Activated CD8-positive, alpha-beta memory T cell treated with anti-CD3 and anti-CD28 coated beads, Interleukin-2, amount 10 ng/mL, durations not matched to agents 7 days and 5 days (primary cell): ENCODE measurements around the gene GCGR. TPM values are rescaled to one million over a fixed set of nuclear protein-coding genes. Genes with fewer than 3 reads are reported as not detected.
"Not testable (repeated sequence)": the region's sequence is repeated elsewhere in the genome, so short reads cannot be mapped to it uniquely, and the experiment has no call there.

Experiments used
- ATAC-seq: fragments of 150-1000 bp; cut with Tn5 transposase; one replicate; pipeline ENCODE4 v1.10.0; 2021; ENCODE audit warnings: moderate library complexity
- CTCF ChIA-PET: fragments of 350-600 bp; sonication (Branson Sonifier 250); formaldehyde crosslinking; loops from one replicate; lab custom pipeline; 2021; ENCODE audit warnings: antibody characterized with exemption; lab: Charles Lee
- DNase-seq: peaks from one replicate; pipeline ENCODE4 v3.0.0-alpha.2; 2020
- H3K27ac Mint-ChIP-seq: one replicate; pipeline ENCODE4 v1.8.0; 2021; ENCODE audit warnings: mild to moderate bottlenecking, mixed read lengths
- H3K27me3 Mint-ChIP-seq: one replicate; pipeline ENCODE4 v1.8.0; 2021; ENCODE audit warnings: mixed read lengths
- H3K36me3 Mint-ChIP-seq: one replicate; pipeline ENCODE4 v1.8.0; 2021; ENCODE audit warnings: mild to moderate bottlenecking, mixed read lengths
- H3K4me1 Mint-ChIP-seq: one replicate; pipeline ENCODE4 v1.8.0; 2021; ENCODE audit warnings: mixed read lengths
- H3K4me3 Mint-ChIP-seq: one replicate; pipeline ENCODE4 v1.8.0; 2021; ENCODE audit warnings: mild to moderate bottlenecking, moderate library complexity, mixed read lengths
- H3K9me3 Mint-ChIP-seq: one replicate; pipeline ENCODE4 v1.8.0; 2022; ENCODE audit warnings: low read depth, mixed read lengths
- total RNA-seq, 2 experiments: library from RNA; stranded (reverse); gene quantifications; one replicate each; pipeline ENCODE4 v1.2.3, GENCODE V29; 2021

Gene GCGR
- total RNA-seq, 2 experiments from 2014 or later, result not detected

- Mint-ChIP-seq H3K4me1 (peaks cover 22% of the 10 kb centered on the region), H3K27ac (peak overlapping the region; percentile 90), H3K27me3 (no peaks in the 10 kb centered on the region), H3K9me3 (no peaks in the 10 kb centered on the region), H3K36me3 (no peaks in the 10 kb centered on the region), H3K4me3 (peak overlapping the region; percentile 84)
- DNase-seq, result peak; percentile 78
- ATAC-seq, result peak; percentile 38
- CTCF ChIA-PET, result interaction anchor here (1.3 to 2.2 kb wide), 2 partner anchors 28 to 97 kb away, joined by 5 to 9 read pairs; no protein-coding TSS in a partner anchor
Observed at GRCh38 chr17:81831957-81832607, 28.1 kb downstream of the GCGR start.

- Mint-ChIP-seq H3K4me3 (peak overlapping the region; percentile 84), H3K27me3 (no peaks in the 10 kb centered on the region), H3K27ac (peak overlapping the region; percentile 90), H3K36me3 (no peaks in the 10 kb centered on the region), H3K9me3 (no peaks in the 10 kb centered on the region), H3K4me1 (peaks cover 22% of the 10 kb centered on the region)
- CTCF ChIA-PET, result interaction anchor here (1.3 to 2.2 kb wide), 2 partner anchors 27 to 98 kb away, joined by 5 to 9 read pairs; no protein-coding TSS in a partner anchor
- ATAC-seq (peak; percentile 77), DNase-seq (peak; percentile 68)
Observed at GRCh38 chr17:81832608-81833159, 28.7 kb downstream of the GCGR start.

GRCh38 chr17:81833160-81833920 is 29.4 kb downstream of the GCGR start, which contains the start of gene MCRIP1:
MCRIP1 (minus strand) TSS chr17:81833291; CDS start chr17:81824506, 8,785 bp downstream.
- no peaks in the 10 kb centered on the region for H3K27me3 Mint-ChIP-seq
- DNase-seq, result peak; percentile 96
- peak within 1 kb of the TSS; percentile 84 for H3K4me3 Mint-ChIP-seq
- CTCF ChIA-PET, result interaction anchor here (1.0 to 1.3 kb wide), 3 partner anchors 10 to 158 kb away, joined by 3 to 5 read pairs (median 5); no protein-coding TSS in a partner anchor
- no peaks in the 10 kb centered on the region for H3K9me3 Mint-ChIP-seq
- peak within 1 kb of the TSS; percentile 90 for H3K27ac Mint-ChIP-seq
- H3K36me3 Mint-ChIP-seq, result no peaks in the 10 kb centered on the region
- peak; percentile 1 for ATAC-seq
- H3K4me1 Mint-ChIP-seq, result peaks cover 21% of the 10 kb centered on the region

- no peaks in the 10 kb centered on the region for H3K36me3 Mint-ChIP-seq
- CTCF ChIA-PET, result interaction anchor here (1.0 to 1.3 kb wide), 2 partner anchors 10 to 159 kb away, joined by 3 to 5 read pairs; no protein-coding TSS in a partner anchor
- H3K4me1 Mint-ChIP-seq, result peaks cover 20% of the 10 kb centered on the region
- ATAC-seq (no peak), DNase-seq (no peak)
- H3K27me3 Mint-ChIP-seq, result no peaks in the 10 kb centered on the region
- H3K9me3 Mint-ChIP-seq, result no peaks in the 10 kb centered on the region
- peak overlapping the region; percentile 77 for H3K27ac Mint-ChIP-seq
- H3K4me3 Mint-ChIP-seq, result peak overlapping the region; percentile 75
Observed at GRCh38 chr17:81833921-81834830, 30.2 kb downstream of the GCGR start.

GRCh38 chr17:81834831-81835267 is 30.9 kb downstream of the GCGR start, which contains the start of gene PPP1R27:
PPP1R27 (minus strand) TSS chr17:81835050; CDS start chr17:81834953, 97 bp downstream.
- H3K27me3 Mint-ChIP-seq, result no peaks in the 10 kb centered on the region
- peaks cover 20% of the 10 kb centered on the region for H3K4me1 Mint-ChIP-seq
- DNase-seq, result no peak
- CTCF ChIA-PET, result no interaction called here
- H3K4me3 Mint-ChIP-seq, result peak within 1 kb of the TSS; percentile 75
- H3K9me3 Mint-ChIP-seq, result no peaks in the 10 kb centered on the region
- H3K36me3 Mint-ChIP-seq, result no peaks in the 10 kb centered on the region
- peak within 1 kb of the TSS; percentile 77 for H3K27ac Mint-ChIP-seq
- no peak for ATAC-seq

- H3K27me3 Mint-ChIP-seq, result no peaks in the 10 kb centered on the region
- H3K36me3 Mint-ChIP-seq, result no peaks in the 10 kb centered on the region
- H3K4me3 Mint-ChIP-seq, result no peak overlapping the region
- CTCF ChIA-PET, result interaction anchor here (0.6 to 0.9 kb wide), 3 partner anchors 11 to 286 kb away, joined by 3 read pairs; no protein-coding TSS in a partner anchor
- H3K27ac Mint-ChIP-seq, result no peak overlapping the region
- H3K9me3 Mint-ChIP-seq, result no peaks in the 10 kb centered on the region
- DNase-seq, result no peak
- peaks cover 4% of the 10 kb centered on the region for H3K4me1 Mint-ChIP-seq
- ATAC-seq, result no peak
Observed at GRCh38 chr17:81837641-81838040, 33.7 kb downstream of the GCGR start.

- Mint-ChIP-seq H3K4me1 (peaks cover 2% of the 10 kb centered on the region), H3K9me3 (no peaks in the 10 kb centered on the region), H3K27me3 (no peaks in the 10 kb centered on the region), H3K4me3 (no peak overlapping the region), H3K36me3 (peaks cover 4% of the 10 kb centered on the region), H3K27ac (no peak overlapping the region)
- DNase-seq (no peak), ATAC-seq (no peak)
- CTCF ChIA-PET, result no interaction called here
Observed at GRCh38 chr17:81838753-81839255, 34.9 kb downstream of the GCGR start.

GRCh38 chr17:81839301-81839700 is 35.4 kb downstream of the GCGR start:
- H3K4me1 Mint-ChIP-seq, result no peaks in the 10 kb centered on the region
- DNase-seq (no peak), ATAC-seq (no peak)
- H3K36me3 Mint-ChIP-seq, result peaks cover 4% of the 10 kb centered on the region
- no peak overlapping the region for H3K4me3 Mint-ChIP-seq
- CTCF ChIA-PET, result no interaction called here
- H3K27ac Mint-ChIP-seq, result no peak overlapping the region
- H3K9me3 Mint-ChIP-seq, result no peaks in the 10 kb centered on the region
- no peaks in the 10 kb centered on the region for H3K27me3 Mint-ChIP-seq

- not testable (repeated sequence) for H3K27ac Mint-ChIP-seq, ATAC-seq, H3K27me3 Mint-ChIP-seq, H3K36me3 Mint-ChIP-seq, DNase-seq, H3K9me3 Mint-ChIP-seq, H3K4me3 Mint-ChIP-seq, H3K4me1 Mint-ChIP-seq
- CTCF ChIA-PET, result interaction anchor here (0.6 kb wide), 1 partner anchor 31 kb away, joined by 3 read pairs; no protein-coding TSS in a partner anchor
Observed at GRCh38 chr17:81840059-81840458, 36.1 kb downstream of the GCGR start.

- Mint-ChIP-seq H3K36me3 (peaks cover 12% of the 10 kb centered on the region), H3K27ac (no peak overlapping the region), H3K9me3 (no peaks in the 10 kb centered on the region), H3K4me3 (no peak overlapping the region), H3K4me1 (no peaks in the 10 kb centered on the region), H3K27me3 (no peaks in the 10 kb centered on the region)
- CTCF ChIA-PET, result no interaction called here
- DNase-seq (no peak), ATAC-seq (no peak)
Observed at GRCh38 chr17:81840826-81841778, 37.2 kb downstream of the GCGR start.

- Mint-ChIP-seq H3K27ac (no peak overlapping the region), H3K4me1 (no peaks in the 10 kb centered on the region), H3K4me3 (no peak overlapping the region), H3K36me3 (peaks cover 17% of the 10 kb centered on the region), H3K27me3 (no peaks in the 10 kb centered on the region), H3K9me3 (no peaks in the 10 kb centered on the region)
- DNase-seq, result no peak
- CTCF ChIA-PET, result no interaction called here
- ATAC-seq, result no peak
Observed at GRCh38 chr17:81841866-81842265, 37.9 kb downstream of the GCGR start.
